Measurements from ENCODE around the gene RIOK2.

RIOK2 gene

DNA sequence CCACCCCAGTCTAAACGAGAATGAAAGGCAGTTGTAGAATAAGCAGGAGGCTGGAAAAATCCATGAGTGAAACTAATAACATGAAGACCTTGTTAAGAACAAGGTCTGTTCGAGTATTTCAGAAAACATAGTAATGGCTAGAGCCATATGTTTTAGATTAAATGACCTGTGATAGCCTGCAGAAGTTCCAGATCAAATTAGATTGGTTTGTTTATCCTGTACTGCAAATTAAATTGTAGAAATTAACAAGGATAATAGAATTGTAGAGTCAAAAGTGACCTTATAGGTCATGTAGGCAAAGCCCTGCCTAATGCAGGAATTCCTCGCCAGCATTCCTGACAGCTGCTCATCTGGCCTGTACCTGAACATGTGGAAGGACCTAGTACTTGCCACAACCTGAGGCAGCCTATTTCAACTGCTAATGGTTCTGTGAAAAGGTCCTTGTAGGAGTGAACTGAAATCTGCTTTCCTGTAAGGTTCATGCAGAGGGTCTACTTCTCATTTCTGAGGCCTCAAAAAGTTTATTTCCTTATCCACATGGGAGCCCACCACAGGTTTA lies 57.8 kb downstream of the RIOK2 start:
- DNase-seq (ENCODE audit: low read depth): no peak

DNA sequence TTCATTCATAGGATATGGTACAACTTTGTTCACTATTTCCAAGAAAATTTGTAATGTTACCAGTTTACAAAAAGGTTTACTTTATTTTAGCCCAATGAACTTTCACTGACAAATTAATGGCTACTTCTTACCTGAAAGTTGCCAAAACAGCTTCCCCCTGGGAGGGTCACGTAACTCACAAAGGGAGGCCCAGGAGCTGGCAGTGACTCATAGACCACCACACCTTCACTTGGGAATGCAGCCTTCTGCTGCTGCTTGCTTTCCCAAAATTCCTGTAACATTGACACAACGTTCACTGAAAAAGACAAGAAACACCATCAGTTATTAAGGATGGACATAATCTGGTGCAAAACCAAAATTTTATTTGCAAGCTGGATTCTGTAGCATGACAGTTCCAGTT lies 58.7 kb downstream of the RIOK2 start:
- DNase-seq (ENCODE audit: low read depth): no peak

DNA sequence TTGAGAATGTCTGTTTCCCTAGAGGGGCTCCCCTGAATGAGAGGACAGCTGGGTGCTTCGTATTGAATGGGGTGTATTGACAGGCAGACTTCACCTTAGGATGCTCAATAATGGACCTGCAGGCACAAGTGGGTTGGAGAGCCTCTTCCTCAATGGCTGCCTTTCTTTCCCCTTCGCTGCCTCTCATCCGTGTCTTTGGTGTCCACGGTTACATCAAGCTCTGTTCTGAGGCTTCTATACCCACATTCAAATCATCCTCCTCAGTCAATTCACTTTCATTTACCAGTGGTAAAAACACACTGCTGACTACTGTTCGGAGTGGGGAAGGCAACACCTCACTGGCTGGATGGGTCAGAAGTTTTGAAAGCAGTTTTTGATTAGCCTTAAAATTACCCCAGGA lies 61.2 kb downstream of the RIOK2 start:
- DNase-seq (ENCODE audit: low read depth): no peak

DNA sequence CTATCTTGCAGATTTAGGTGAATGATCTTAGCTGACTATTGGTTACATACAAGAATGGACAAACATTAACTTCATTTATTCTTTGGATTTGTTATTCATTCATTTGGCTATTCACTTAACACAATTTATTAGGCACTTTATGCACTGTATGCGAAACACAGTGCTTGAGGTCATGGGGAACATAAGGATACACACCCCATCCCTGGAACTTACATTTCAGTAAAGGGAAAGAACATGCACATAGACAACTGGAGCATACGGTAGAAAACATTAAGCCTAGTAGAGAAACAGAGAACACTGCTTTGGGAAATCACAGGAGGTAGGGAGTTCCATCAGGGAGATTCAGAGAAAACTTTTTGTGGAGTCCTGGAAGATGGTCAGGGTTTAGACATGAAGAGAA lies 62.9 kb downstream of the RIOK2 start:
- DNase-seq (ENCODE audit: low read depth): no peak

DNA sequence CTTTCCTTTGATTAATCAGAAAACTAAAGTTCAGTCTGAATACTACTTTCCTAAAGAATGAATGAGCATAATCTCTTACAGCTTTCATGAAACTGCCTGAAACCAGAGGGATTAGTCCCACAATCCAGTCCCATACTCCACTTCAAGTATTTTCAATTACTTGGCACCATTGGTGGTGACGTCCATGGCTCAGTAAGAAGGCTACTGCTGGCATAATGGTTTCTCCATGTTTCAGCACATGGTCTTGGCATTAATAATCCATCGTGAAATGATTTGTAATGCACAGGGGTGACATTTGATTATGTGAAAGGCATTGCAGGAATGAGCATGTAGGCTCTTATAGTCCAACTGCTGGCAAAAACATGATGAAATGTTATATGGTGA lies 64.0 kb downstream of the RIOK2 start:
- no peak for DNase-seq (ENCODE audit: low read depth)

DNA sequence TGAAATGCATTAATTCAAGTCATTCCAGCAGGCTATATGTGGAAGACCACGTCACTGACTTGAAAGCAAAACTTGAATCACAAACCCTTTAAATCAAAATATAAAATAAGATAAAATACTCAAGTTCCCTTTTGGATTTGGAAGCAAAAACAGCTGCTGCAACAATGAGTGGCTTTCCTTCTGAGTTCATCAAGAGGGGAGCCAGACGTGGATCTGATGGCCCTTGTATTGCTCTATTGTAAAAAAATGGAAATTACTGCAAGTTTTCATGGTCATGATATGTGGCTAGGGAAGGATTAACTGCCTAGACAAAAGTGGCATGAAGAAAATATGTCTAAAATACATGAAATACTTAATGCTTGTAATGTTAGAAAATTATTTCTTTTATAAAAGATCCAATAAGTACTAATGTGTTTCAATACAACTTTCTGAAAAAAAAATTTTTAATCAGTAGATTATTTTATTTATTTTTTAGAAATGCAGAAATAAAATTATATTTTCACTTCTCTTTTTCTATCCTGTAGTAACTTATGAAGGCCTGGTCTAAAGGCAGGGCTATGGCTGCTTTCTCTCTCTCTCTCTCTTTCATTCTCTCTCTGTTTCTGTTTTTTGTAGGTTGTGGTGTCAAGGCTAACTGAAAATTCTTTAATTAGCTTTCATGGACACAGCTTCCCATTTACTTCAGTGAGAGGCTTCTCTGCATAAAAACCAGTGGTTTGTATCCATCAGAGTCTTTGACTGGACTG lies 64.6 kb downstream of the RIOK2 start:
- no peak for DNase-seq (ENCODE audit: low read depth)

DNA sequence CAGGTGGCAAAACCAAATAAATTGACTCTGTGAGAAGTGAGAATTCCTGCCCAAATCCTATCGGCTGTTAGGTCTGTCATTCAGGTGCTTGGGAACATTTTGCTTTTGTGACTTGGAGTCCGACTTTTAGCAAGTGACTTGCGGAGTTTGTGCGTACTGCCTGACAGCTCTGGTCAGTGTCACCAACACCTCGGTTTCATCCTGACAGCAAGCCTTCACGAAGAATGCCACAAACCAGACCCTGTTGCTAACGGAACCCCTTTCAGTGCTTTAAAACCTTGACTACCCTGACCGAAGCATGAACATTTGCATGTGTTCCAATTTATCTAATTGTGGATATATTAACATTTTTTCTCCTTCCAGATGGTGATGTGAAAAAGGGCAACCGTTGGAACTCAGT lies 67.1 kb downstream of the RIOK2 start:
- DNase-seq (ENCODE audit: low read depth): no peak

DNA sequence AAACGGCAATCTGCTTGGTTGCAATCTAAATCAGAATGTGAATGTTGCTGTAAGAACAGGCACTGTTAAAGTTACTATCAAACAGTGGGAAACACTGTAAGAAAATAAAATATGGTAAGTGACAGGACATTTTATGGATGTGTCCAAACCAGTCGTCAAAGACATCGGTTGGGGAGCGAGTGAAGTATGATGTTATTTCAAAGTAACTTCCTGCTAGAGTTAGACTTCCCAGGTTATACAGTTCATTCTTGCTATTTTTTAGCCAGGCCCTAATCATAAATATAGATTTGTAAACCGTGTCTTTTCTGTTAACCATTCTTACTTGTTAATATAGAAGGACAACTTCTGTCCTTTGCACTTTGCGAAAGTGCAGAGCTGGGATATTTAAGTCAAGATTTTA lies 70.8 kb downstream of the RIOK2 start:
- no peak for DNase-seq (ENCODE audit: low read depth)

DNA sequence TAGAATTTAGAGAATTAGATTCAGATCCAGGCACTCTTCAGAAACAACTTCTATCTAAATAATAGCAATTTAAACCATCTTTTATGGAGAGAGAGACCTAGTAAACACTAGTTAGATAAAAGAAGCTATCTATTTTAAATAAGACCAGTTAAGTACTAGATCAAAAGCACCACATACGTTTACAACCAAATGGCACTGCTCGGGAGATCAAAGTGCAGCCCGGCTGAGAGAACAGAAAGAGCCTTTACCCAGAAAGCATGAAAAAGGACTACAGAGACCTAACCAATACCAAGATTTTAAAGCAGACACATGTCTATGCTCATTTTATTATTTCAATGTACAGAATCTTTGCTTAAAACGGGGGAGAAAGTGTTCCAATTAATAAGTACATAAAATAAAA lies 71.4 kb downstream of the RIOK2 start:
- DNase-seq (ENCODE audit: low read depth): no peak

DNA sequence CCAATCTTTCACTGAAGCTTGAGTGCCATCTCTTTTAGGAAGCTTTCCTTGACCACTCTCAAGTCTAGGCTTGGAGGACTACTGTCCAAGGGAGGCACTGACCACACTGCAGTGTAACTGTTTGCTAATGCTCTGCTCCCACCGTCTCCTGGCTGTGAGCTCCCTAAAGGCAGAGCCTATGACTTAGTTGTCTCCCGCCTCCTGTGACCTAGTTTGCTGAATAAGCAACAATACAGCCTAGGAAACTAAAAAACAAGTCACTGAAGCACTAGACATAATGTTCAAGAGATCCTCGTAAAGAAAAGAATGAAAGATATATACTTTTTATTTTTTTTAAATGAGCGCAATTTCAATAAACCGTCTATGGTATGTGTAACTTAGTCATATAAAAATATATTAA lies 72.0 kb downstream of the RIOK2 start:
- no peak for DNase-seq (ENCODE audit: low read depth)

Measured in stimulated activated CD8-positive, alpha-beta memory T cell treated with anti-CD3 and anti-CD28 coated beads, Interleukin-7, amount 100 ng/mL, for 24 hours (primary cell).